ENCODE data around the gene MEOX1. TPM values are rescaled to one million over a fixed set of nuclear protein-coding genes. Genes with fewer than 3 reads are reported as not detected.

The MEOX1 gene
- total RNA-seq (2012; rRNA removed) = 0.72 and 0.83 TPM in 2 replicates
- 0.48 and 0.52 TPM in 2 replicates for polyA plus RNA-seq (2012; rRNA removed)
- 0.40 and 0.52 TPM in 2 replicates for polyA plus RNA-seq (2012; cell fraction: cytosol; rRNA removed)
- polyA plus RNA-seq (2012; cell fraction: nucleus; rRNA removed; ENCODE audit: low replicate concordance) = 0.32 and 0.38 TPM in 2 replicates
- not detected for Bru-seq, nascent RNA
- BruChase-seq, experiment 1, labeled RNA remaining after a 6-hour chase = percentile 7 among the genes with signal in this experiment
- BruChase-seq, experiment 2, labeled RNA remaining after a 2-hour chase = percentile 4 among the genes with signal in this experiment
- long read RNA-seq = 0 reads

- no peak within 1 kb of the TSS for H2BK120ac ChIP-seq (ENCODE audit: low read depth, low read length)
- peaks cover 4% of the 10 kb centered on the region; the same call in 1 of the 2 replicates for H3K9me1 ChIP-seq (ENCODE audit: insufficient read depth, low read length)
- H3K9me3 ChIP-seq (ENCODE audit: control insufficient read depth, insufficient read depth, low read length) = no peaks in the 10 kb centered on the region
- peak within 1 kb of the TSS; percentile 52 for H2AK5ac ChIP-seq (ENCODE audit: low read depth, low read length)
- ATAC-seq (ENCODE audit: low read depth) (peak; percentile 90), DNase-seq (peak; percentile 82)
- no peak within 1 kb of the TSS for H3K14ac ChIP-seq (replicated peaks; ENCODE audit: low read depth, low read length)
- no peak within 1 kb of the TSS for H3K4me3 ChIP-seq (ENCODE audit: insufficient read depth, low read depth, low read length)
- in situ Hi-C loops (cut with MboI; ENCODE audit: low sequenced_read_pairs) (no loop called here), intact Hi-C loops (cut with micrococcal nuclease) (no loop called here), dilution Hi-C loops (cut with HindIII; ENCODE audit: low sequenced_read_pairs, unreplicated experiment) (no loop called here)
- ChIA-PET POLR2A (ENCODE audit: unreplicated experiment) (no interaction called here), CTCF (no interaction called here)
- H2BK15ac ChIP-seq (ENCODE audit: low read depth, low read length) = no peak within 1 kb of the TSS
- no peak within 1 kb of the TSS for H4K5ac ChIP-seq (ENCODE audit: low read depth, low read length)
- BruUV-seq (replicated peaks) = no TSS peak
- H4K91ac ChIP-seq (ENCODE audit: insufficient read depth, low read depth, low read length) = no peak within 1 kb of the TSS; the same call in 1 of the 2 replicates
- no peak within 1 kb of the TSS for H3K9ac ChIP-seq (ENCODE audit: low read depth, low read length)
- no peak within 1 kb of the TSS for H3K18ac ChIP-seq (ENCODE audit: low read depth, low read length)
- no peak within 1 kb of the TSS for H3K23ac ChIP-seq (ENCODE audit: low read depth, low read length)
- no peaks in the 10 kb centered on the region for H4K20me1 ChIP-seq (ENCODE audit: insufficient read depth, low read length)
- H3K27me3 ChIP-seq (ENCODE audit: control insufficient read depth, insufficient read depth, low read length) = peaks cover 22% of the 10 kb centered on the region
- peak within 1 kb of the TSS in 1 of 2 experiments; percentile 13; a peak in 1 of 4 replicates for H4K8ac ChIP-seq (ENCODE audit: low read depth in 2 of 2, low read length in 2 of 2)
- WGBS, 2 experiments (ENCODE audit: extremely low coverage in 2 of 2, insufficient read length in 1 of 2) = no CpG with 5 or more reads among the region's 8 CpGs
- 0 out of 2 replicates have a peak within 1 kb of the TSS, but pooled peaks have one; percentile 8 for H3K4ac ChIP-seq (ENCODE audit: low read depth, low read length)
- peak within 1 kb of the TSS; percentile 78 for H2AFZ ChIP-seq (replicated peaks; ENCODE audit: low read length, poor library complexity)
- H3K4me1 ChIP-seq (ENCODE audit: control insufficient read depth, insufficient read depth, low read length) = peaks cover 9% of the 10 kb centered on the region
- H3K27ac ChIP-seq (ENCODE audit: insufficient read depth, low read length) = no peak within 1 kb of the TSS
- no peak within 1 kb of the TSS for H2BK5ac ChIP-seq (ENCODE audit: low read depth, low read length, poor library complexity, severe bottlenecking)
- H2AK9ac ChIP-seq (replicated peaks; ENCODE audit: low read depth, low read length, poor library complexity) = peak within 1 kb of the TSS; percentile 29
- H3K36me3 ChIP-seq (ENCODE audit: control insufficient read depth, insufficient read depth, low read length) = no peaks in the 10 kb centered on the region
- no peak within 1 kb of the TSS for H2BK20ac ChIP-seq (ENCODE audit: low read depth, low read length)
- H3K56ac ChIP-seq (ENCODE audit: extremely low read depth, insufficient read depth, low read length) = no peak within 1 kb of the TSS
- H3K4me2 ChIP-seq (ENCODE audit: low read depth, low read length) = peak within 1 kb of the TSS; percentile 43
- no peaks in the 10 kb centered on the region for H3K79me1 ChIP-seq (ENCODE audit: low read depth in 1 of 2, low read length in 2 of 2)
- TF ChIP-seq SMC3 (IDR thresholded peaks at IDR 0.05; ENCODE audit: low read depth, low read length) (no peak), RAD21 (IDR thresholded peaks at IDR 0.05; ENCODE audit: low read length) (no peak), RFX5 (IDR thresholded peaks at IDR 0.05; ENCODE audit: low read depth, low read length) (no peak), RCOR1 (IDR thresholded peaks at IDR 0.05; ENCODE audit: insufficient replicate concordance, low read length) (no peak), ELK1 (IDR thresholded peaks at IDR 0.05; ENCODE audit: borderline replicate concordance, low read depth, low read length) (no peak), POLR2A (IDR thresholded peaks at IDR 0.05; ENCODE audit: low read depth, low read length) (no peak), BHLHE40 (IDR thresholded peaks at IDR 0.05; ENCODE audit: low read depth, low read length) (no peak), MAZ (IDR thresholded peaks at IDR 0.05; ENCODE audit: borderline replicate concordance, low read depth, low read length) (no peak), NFE2L2 (IDR thresholded peaks at IDR 0.05; ENCODE audit: low read depth, low read length) (no peak), MXI1 (IDR thresholded peaks at IDR 0.05; ENCODE audit: borderline replicate concordance, low read depth, low read length) (no peak), FOS (IDR thresholded peaks at IDR 0.05; ENCODE audit: low read depth, low read length) (no peak), CEBPB (IDR thresholded peaks at IDR 0.05; ENCODE audit: low read depth, low read length) (no peak), USF2 (IDR thresholded peaks at IDR 0.05; ENCODE audit: low read depth, low read length) (no peak), MAFK (IDR thresholded peaks at IDR 0.05; ENCODE audit: low read depth, low read length) (no peak)
Measured at GRCh38 chr17:43661699-43662412, at the start of gene MEOX1. TSS of gene MEOX1 (minus strand) at chr17:43661922. CDS start at chr17:43661534, 388 bp downstream.

Measured in IMR-90 (cell line).